SU-DHL-6 (cell line): ENCODE measurements around the gene ATP2B2.

Experiments used
- H2AFZ ChIP-seq: fragments of 200-600 bp; sonication (generic); 2 replicates; pipeline ENCODE4 v1.6.1; 2014; ENCODE audit warnings: low read depth, mild to moderate bottlenecking, moderate library complexity, mixed read lengths, antibody characterized with exemption, low read length; ENCODE audit not compliant: severe bottlenecking
- H3F3A ChIP-seq: fragments of 200-600 bp; shearing (Covaris generic); 2 replicates; pipeline ENCODE4 v1.6.0; 2016; ENCODE audit warnings: antibody characterized with exemption, mild to moderate bottlenecking; ENCODE audit not compliant: insufficient read depth
- H3K27ac ChIP-seq: fragments of 200-600 bp; sonication (generic); 2 replicates; pipeline ENCODE4 v1.5.1; 2016; ENCODE audit warnings: low read depth, mild to moderate bottlenecking, low read length, moderate library complexity, mixed read lengths
- H3K27me3 ChIP-seq: fragments of 200-600 bp; sonication (generic), shearing (Covaris generic); 2 replicates; pipeline ENCODE4 v1.6.0; 2014; ENCODE audit warnings: mild to moderate bottlenecking, low read length
- H3K36me3 ChIP-seq: fragments of 200-600 bp; sonication (generic); 2 replicates; pipeline ENCODE4 v1.6.1; 2014; ENCODE audit warnings: mild to moderate bottlenecking, low read length, mixed read lengths
- H3K4me2 ChIP-seq: fragments of 300-600, 200-600 bp; shearing (Covaris generic), sonication (generic); 2 replicates; pipeline ENCODE4 v1.6.0; 2014; ENCODE audit warnings: low read length, low read depth, mild to moderate bottlenecking; ENCODE audit not compliant: poor library complexity, severe bottlenecking
- H3K4me3 ChIP-seq: fragments of 200-600 bp; sonication (generic); 2 replicates; pipeline ENCODE4 v1.5.1; 2014; ENCODE audit warnings: antibody characterized with exemption, low read length, mild to moderate bottlenecking, mixed read lengths; ENCODE audit not compliant: insufficient read depth, poor library complexity, severe bottlenecking
- H3K79me2 ChIP-seq: fragments of 200-600 bp; sonication (generic); 2 replicates; pipeline ENCODE4 v1.6.1; 2014; ENCODE audit warnings: mild to moderate bottlenecking, low read length, moderate library complexity; ENCODE audit not compliant: insufficient read depth
- H3K9ac ChIP-seq: fragments of 200-600 bp; sonication (generic); 2 replicates; pipeline ENCODE4 v1.7.0; 2014; ENCODE audit warnings: mild to moderate bottlenecking, low read length
- H3K9me2 ChIP-seq: fragments of 200-600 bp; sonication (generic); replicated peaks from 2 replicates; pipeline ENCODE4 v1.6.1; 2014; ENCODE audit warnings: low read length; ENCODE audit not compliant: insufficient read depth
- H3K9me3 ChIP-seq: fragments of 200-600 bp; sonication (generic); 2 replicates; pipeline ENCODE4 v1.6.1; 2014; ENCODE audit warnings: low read length, mixed read lengths; ENCODE audit not compliant: insufficient read depth
- H4K20me1 ChIP-seq: fragments of 200-600 bp; sonication (generic); 2 replicates; pipeline ENCODE4 v1.6.1; 2014; ENCODE audit warnings: low read depth, mild to moderate bottlenecking, antibody characterized with exemption, low read length, moderate library complexity, mixed read lengths
- EZH2phosphoT487 ChIP-seq: fragments of 200-600 bp; sonication (generic), shearing (Covaris generic); conservative IDR thresholded peaks from 2 replicates; pipeline ENCODE4 v1.6.1; 2018; ENCODE audit warnings: mild to moderate bottlenecking, antibody characterized with exemption, low read length, moderate library complexity, mixed read lengths
- TF ChIP-seq, protein P1 (sequence below): fragments of 200-600 bp; sonication (generic); IDR thresholded peaks from one replicate; pipeline ENCODE4 v1.5.1; 2017; ENCODE audit warnings: antibody characterized with exemption, mild to moderate bottlenecking, low read length, moderate library complexity; ENCODE audit not compliant: insufficient read depth, poor library complexity, severe bottlenecking

Gene ATP2B2

GRCh38 chr3:10317961-10318350 is 187.4 kb downstream of the ATP2B2 start:
- no peak overlapping the region for H3K9ac ChIP-seq

GRCh38 chr3:10317311-10317960 is 187.9 kb downstream of the ATP2B2 start:
- Histone ChIP-seq H3K4me3 (no peak overlapping the region), H3K9me2 (no peaks in the 10 kb centered on the region), H2AFZ (no peak overlapping the region), H3K9ac (no peak overlapping the region), H3K36me3 (no peaks in the 10 kb centered on the region), H4K20me1 (no peaks in the 10 kb centered on the region), H3K27me3 (no peaks in the 10 kb centered on the region), H3K27ac (no peak overlapping the region), H3K79me2 (peaks cover 20% of the 10 kb centered on the region), H3F3A (no peaks in the 10 kb centered on the region), H3K9me3 (no peaks in the 10 kb centered on the region), H3K4me2 (no peak overlapping the region)
- TF ChIP-seq, protein P1, sequence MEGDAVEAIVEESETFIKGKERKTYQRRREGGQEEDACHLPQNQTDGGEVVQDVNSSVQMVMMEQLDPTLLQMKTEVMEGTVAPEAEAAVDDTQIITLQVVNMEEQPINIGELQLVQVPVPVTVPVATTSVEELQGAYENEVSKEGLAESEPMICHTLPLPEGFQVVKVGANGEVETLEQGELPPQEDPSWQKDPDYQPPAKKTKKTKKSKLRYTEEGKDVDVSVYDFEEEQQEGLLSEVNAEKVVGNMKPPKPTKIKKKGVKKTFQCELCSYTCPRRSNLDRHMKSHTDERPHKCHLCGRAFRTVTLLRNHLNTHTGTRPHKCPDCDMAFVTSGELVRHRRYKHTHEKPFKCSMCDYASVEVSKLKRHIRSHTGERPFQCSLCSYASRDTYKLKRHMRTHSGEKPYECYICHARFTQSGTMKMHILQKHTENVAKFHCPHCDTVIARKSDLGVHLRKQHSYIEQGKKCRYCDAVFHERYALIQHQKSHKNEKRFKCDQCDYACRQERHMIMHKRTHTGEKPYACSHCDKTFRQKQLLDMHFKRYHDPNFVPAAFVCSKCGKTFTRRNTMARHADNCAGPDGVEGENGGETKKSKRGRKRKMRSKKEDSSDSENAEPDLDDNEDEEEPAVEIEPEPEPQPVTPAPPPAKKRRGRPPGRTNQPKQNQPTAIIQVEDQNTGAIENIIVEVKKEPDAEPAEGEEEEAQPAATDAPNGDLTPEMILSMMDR, result no peak
- no peak for TF ChIP-seq EZH2phosphoT487

More at GRCh38 chr3:10317961-10318350, 187.4 kb downstream of the ATP2B2 start:
- Histone ChIP-seq H3K79me2 (peaks cover 20% of the 10 kb centered on the region), H3F3A (no peaks in the 10 kb centered on the region), H3K4me2 (no peak overlapping the region), H3K9me2 (no peaks in the 10 kb centered on the region), H3K4me3 (no peak overlapping the region), H3K9me3 (no peaks in the 10 kb centered on the region), H3K27me3 (no peaks in the 10 kb centered on the region), H4K20me1 (no peaks in the 10 kb centered on the region), H3K36me3 (no peaks in the 10 kb centered on the region), H3K27ac (no peak overlapping the region), H2AFZ (no peak overlapping the region)
- TF ChIP-seq, protein P1, result no peak
- no peak for TF ChIP-seq EZH2phosphoT487

GRCh38 chr3:10315771-10316344 is 189.5 kb downstream of the ATP2B2 start:
- Histone ChIP-seq H3K27ac (no peak overlapping the region), H3K9ac (no peak overlapping the region), H2AFZ (no peak overlapping the region), H3K36me3 (0 out of 2 replicates have a peak, but pooled peaks cover 1% of the 10 kb centered on the region), H3F3A (no peaks in the 10 kb centered on the region), H3K4me3 (no peak overlapping the region), H4K20me1 (no peaks in the 10 kb centered on the region), H3K9me2 (no peaks in the 10 kb centered on the region), H3K79me2 (peaks cover 20% of the 10 kb centered on the region), H3K27me3 (no peaks in the 10 kb centered on the region), H3K4me2 (no peak overlapping the region), H3K9me3 (no peaks in the 10 kb centered on the region)
- TF ChIP-seq, protein P1, result no peak
- no peak for TF ChIP-seq EZH2phosphoT487
